ENCODE data around the gene NCKAP1.
"Not testable (repeated sequence)": the region's sequence is repeated elsewhere in the genome, so short reads cannot be mapped to it uniquely, and the experiment has no call there.

NCKAP1 gene

GRCh38 chr2:183035954-183036669, 2.1 kb downstream of the NCKAP1 start:
- DNase-seq = peak in 1 of 2 donors; percentile 28

GRCh38 chr2:183035298-183035953, 2.8 kb downstream of the NCKAP1 start:
- no peak for DNase-seq

- no peak for DNase-seq
Observed at GRCh38 chr2:183034806-183035205, 3.5 kb downstream of the NCKAP1 start.

GRCh38 chr2:183033951-183034350, 4.3 kb downstream of the NCKAP1 start:
- DNase-seq = no peak

GRCh38 chr2:183031911-183032794, 6.1 kb downstream of the NCKAP1 start:
- no peak for DNase-seq

- no peak for DNase-seq
Observed at GRCh38 chr2:183029219-183029618, 9.0 kb downstream of the NCKAP1 start.

- no peak for DNase-seq
Observed at GRCh38 chr2:183028108-183028507, 10.1 kb downstream of the NCKAP1 start.

- no peak for DNase-seq
Observed at GRCh38 chr2:183027443-183027842, 10.8 kb downstream of the NCKAP1 start.

GRCh38 chr2:183026424-183026823, 11.8 kb downstream of the NCKAP1 start:
- DNase-seq = no peak

- DNase-seq = no peak
Observed at GRCh38 chr2:183025993-183026392, 12.3 kb downstream of the NCKAP1 start.

- DNase-seq = no peak
Observed at GRCh38 chr2:183024339-183025095, 13.7 kb downstream of the NCKAP1 start.

GRCh38 chr2:183022711-183023110, 15.5 kb downstream of the NCKAP1 start:
- no peak for DNase-seq

GRCh38 chr2:183021613-183022012, 16.6 kb downstream of the NCKAP1 start:
- no peak for DNase-seq

GRCh38 chr2:183019718-183020442, 18.4 kb downstream of the NCKAP1 start:
- no peak for DNase-seq

- DNase-seq = not testable (repeated sequence)
Observed at GRCh38 chr2:183017845-183018244, 20.4 kb downstream of the NCKAP1 start.

GRCh38 chr2:183014005-183014404, 24.3 kb downstream of the NCKAP1 start:
- DNase-seq = no peak

GRCh38 chr2:183011743-183012142, 26.5 kb downstream of the NCKAP1 start:
- no peak for DNase-seq

GRCh38 chr2:183010112-183010511, 28.1 kb downstream of the NCKAP1 start:
- no peak for DNase-seq

- DNase-seq = no peak
Observed at GRCh38 chr2:183009249-183009899, 28.9 kb downstream of the NCKAP1 start.

- DNase-seq = no peak
Observed at GRCh38 chr2:183001948-183002347, 36.3 kb downstream of the NCKAP1 start.

GRCh38 chr2:183000846-183001245, 37.4 kb downstream of the NCKAP1 start:
- DNase-seq = no peak
